Esophagus (tissue), 2 donors: ENCODE data around the gene UPF1. TPM values are rescaled to one million over a fixed set of nuclear protein-coding genes. Genes with fewer than 3 reads are reported as not detected.

Experiments
- H3K27ac ChIP-seq, 2 donors: one replicate each; pipeline ENCODE4 v1.5.1; 2013; ENCODE audit warnings: low read depth in 2 of 2, mild to moderate bottlenecking in 2 of 2, inconsistent platforms in 1 of 2, low read length in 1 of 2, moderate library complexity in 1 of 2
- H3K27me3 ChIP-seq, 2 donors: one replicate each; pipeline ENCODE4 v1.6.1; 2013; ENCODE audit warnings: low read length in 2 of 2, control low read depth in 1 of 2, mild to moderate bottlenecking in 1 of 2; ENCODE audit not compliant: insufficient read depth in 2 of 2, control insufficient read depth in 1 of 2
- H3K36me3 ChIP-seq, 2 donors: one replicate each; pipeline ENCODE4 v1.6.1; 2013; ENCODE audit warnings: low read length in 1 of 2; ENCODE audit not compliant: control insufficient read depth in 2 of 2, insufficient read depth in 2 of 2
- H3K4me1 ChIP-seq, 2 donors: one replicate each; pipeline ENCODE4 v1.6.1; 2013; ENCODE audit warnings: low read length in 1 of 2; ENCODE audit not compliant: control insufficient read depth in 2 of 2, insufficient read depth in 2 of 2
- H3K4me3 ChIP-seq, 2 donors: one replicate each; pipeline ENCODE4 v1.5.1; 2013; ENCODE audit warnings: low read length in 2 of 2, mild to moderate bottlenecking in 2 of 2, low read depth in 1 of 2, moderate library complexity in 1 of 2
- H3K9me3 ChIP-seq, 2 donors: one replicate each; pipeline ENCODE4 v1.6.1; 2013; ENCODE audit warnings: mild to moderate bottlenecking in 2 of 2, low read depth in 1 of 2, low read length in 1 of 2, moderate library complexity in 1 of 2; ENCODE audit not compliant: control insufficient read depth in 2 of 2, insufficient read depth in 1 of 2
- WGBS, 2 donors: extraction: QIAGEN DNeasy Blood & Tissue Kit; methylation state at CpG; one replicate each; pipeline ENCODE4 v1.1.7; 2013; 5-methylcytosine and 5-hydroxymethylcytosine counted together
- polyA plus RNA-seq, 2 donors: library from polyadenylated mRNA; stranded (reverse); fragments of 200-250 nt; gene quantifications; one replicate each; pipeline ENCODE4 v1.2.3, GENCODE V29; 2013
- donor health status: healthy with polysubstance abuse.
- donor health status: Bipolar disorder and iron deficiency.

The UPF1 gene
- polyA plus RNA-seq, 2 donors: 28.1 to 41.7 TPM

- 42 to 44% methylated on average over 19 of the region's 19 CpGs for WGBS, 2 donors
- Histone ChIP-seq H3K27ac (peak overlapping the region in 1 of 2 donors; percentile 26), H3K36me3 (peaks cover 8 to 37% of the 10 kb centered on the region in 2 donors), H3K27me3 (no peaks in the 10 kb centered on the region), H3K9me3 (no peaks in the 10 kb centered on the region), H3K4me3 (no peak overlapping the region), H3K4me1 (peaks cover 11 to 19% of the 10 kb centered on the region in 2 donors)
Observed at GRCh38 chr19:18846862-18847548, 15.2 kb downstream of the UPF1 start.

GRCh38 chr19:18847549-18848463 lies 16.0 kb downstream of the UPF1 start:
- H3K4me1 ChIP-seq: peaks cover 11 to 19% of the 10 kb centered on the region in 2 donors
- WGBS, 2 donors: 70 to 72% methylated on average over 24 of the region's 24 CpGs
- no peaks in the 10 kb centered on the region for H3K27me3 ChIP-seq
- no peaks in the 10 kb centered on the region for H3K9me3 ChIP-seq
- H3K36me3 ChIP-seq: peaks cover 10 to 45% of the 10 kb centered on the region in 2 donors
- no peak overlapping the region for H3K4me3 ChIP-seq
- H3K27ac ChIP-seq: peak overlapping the region; percentile 61 to 68

GRCh38 chr19:18848878-18849661 lies 17.3 kb downstream of the UPF1 start:
- 27 to 34% methylated on average over 22 to 23 of the region's 23 CpGs for WGBS, 2 donors
- no peaks in the 10 kb centered on the region for H3K9me3 ChIP-seq
- H3K4me3 ChIP-seq: no peak overlapping the region
- peaks cover 13 to 53% of the 10 kb centered on the region in 2 donors for H3K36me3 ChIP-seq
- H3K27ac ChIP-seq: peak overlapping the region; percentile 67 to 68
- H3K27me3 ChIP-seq: no peaks in the 10 kb centered on the region
- peaks cover 8 to 19% of the 10 kb centered on the region in 2 donors for H3K4me1 ChIP-seq

- Histone ChIP-seq H3K4me3 (no peak overlapping the region), H3K27ac (peak overlapping the region; percentile 67 to 68), H3K9me3 (no peaks in the 10 kb centered on the region), H3K36me3 (peaks cover 13 to 59% of the 10 kb centered on the region in 2 donors), H3K27me3 (no peaks in the 10 kb centered on the region), H3K4me1 (peaks cover 6 to 19% of the 10 kb centered on the region in 2 donors)
- 38 to 46% methylated on average over 16 of the region's 16 CpGs for WGBS, 2 donors
Observed at GRCh38 chr19:18849838-18850400, 18.2 kb downstream of the UPF1 start.

GRCh38 chr19:18850471-18851375 lies 19.0 kb downstream of the UPF1 start:
- Histone ChIP-seq H3K4me1 (peaks cover 6 to 17% of the 10 kb centered on the region in 2 donors), H3K27ac (no peak overlapping the region), H3K9me3 (no peaks in the 10 kb centered on the region), H3K36me3 (peaks cover 13 to 65% of the 10 kb centered on the region in 2 donors), H3K27me3 (no peaks in the 10 kb centered on the region), H3K4me3 (no peak overlapping the region)
- WGBS, 2 donors: 52 to 69% methylated on average over 27 of the region's 27 CpGs

- H3K27ac ChIP-seq: no peak overlapping the region
- H3K4me1 ChIP-seq: peaks cover 6 to 16% of the 10 kb centered on the region in 2 donors
- 94 to 96% methylated on average over 31 of the region's 31 CpGs for WGBS, 2 donors
- H3K27me3 ChIP-seq: no peaks in the 10 kb centered on the region
- no peaks in the 10 kb centered on the region for H3K9me3 ChIP-seq
- no peak overlapping the region for H3K4me3 ChIP-seq
- peaks cover 20 to 69% of the 10 kb centered on the region in 2 donors for H3K36me3 ChIP-seq
Observed at GRCh38 chr19:18851673-18852325, 20.0 kb downstream of the UPF1 start.

GRCh38 chr19:18852648-18853047 lies 20.9 kb downstream of the UPF1 start:
- no peaks in the 10 kb centered on the region for H3K27me3 ChIP-seq
- WGBS, 2 donors: 66 to 74% methylated on average over 12 of the region's 12 CpGs
- H3K4me1 ChIP-seq: peaks cover 6 to 16% of the 10 kb centered on the region in 2 donors
- no peak overlapping the region for H3K4me3 ChIP-seq
- no peaks in the 10 kb centered on the region for H3K9me3 ChIP-seq
- H3K36me3 ChIP-seq: peaks cover 28 to 77% of the 10 kb centered on the region in 2 donors
- H3K27ac ChIP-seq: no peak overlapping the region

- Histone ChIP-seq H3K4me1 (peaks cover 6 to 15% of the 10 kb centered on the region in 2 donors), H3K27me3 (no peaks in the 10 kb centered on the region), H3K9me3 (no peaks in the 10 kb centered on the region), H3K36me3 (peaks cover 36 to 82% of the 10 kb centered on the region in 2 donors), H3K27ac (no peak overlapping the region), H3K4me3 (no peak overlapping the region)
- WGBS, 2 donors: 87 to 90% methylated on average over 16 to 17 of the region's 17 CpGs
Observed at GRCh38 chr19:18853755-18854427, 22.1 kb downstream of the UPF1 start.
